NK-92 treated with Interleukin-12 subunit alpha and Interleukin-12 subunit beta, amount 100 ng/mL, for 24 hours (cell line): ENCODE data around the gene TXNIP.

Experiments
- DNase-seq: peaks from one replicate; lab custom pipeline; 2025; lab: John Stamatoyannopoulos, UW

The TXNIP gene

DNA sequence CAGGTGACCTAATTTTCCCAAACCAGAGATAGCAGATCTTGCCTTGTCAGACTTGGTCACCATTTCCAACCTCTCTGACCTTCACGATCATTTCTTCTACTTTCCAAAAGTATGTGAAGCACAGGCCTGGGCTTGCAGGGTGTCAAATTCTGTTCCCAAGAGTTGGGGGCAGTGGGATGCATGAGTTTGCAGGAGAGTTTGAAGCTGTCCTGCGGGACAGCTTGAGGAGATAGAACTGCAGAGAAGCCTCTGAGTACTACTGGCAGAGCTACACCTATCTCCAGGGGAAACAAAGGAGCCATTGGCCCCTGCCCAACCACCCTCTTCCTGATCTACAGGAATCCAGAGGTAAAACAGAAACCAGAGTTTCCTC is 11.3 kb downstream of the TXNIP start:
- no peak for DNase-seq

DNA sequence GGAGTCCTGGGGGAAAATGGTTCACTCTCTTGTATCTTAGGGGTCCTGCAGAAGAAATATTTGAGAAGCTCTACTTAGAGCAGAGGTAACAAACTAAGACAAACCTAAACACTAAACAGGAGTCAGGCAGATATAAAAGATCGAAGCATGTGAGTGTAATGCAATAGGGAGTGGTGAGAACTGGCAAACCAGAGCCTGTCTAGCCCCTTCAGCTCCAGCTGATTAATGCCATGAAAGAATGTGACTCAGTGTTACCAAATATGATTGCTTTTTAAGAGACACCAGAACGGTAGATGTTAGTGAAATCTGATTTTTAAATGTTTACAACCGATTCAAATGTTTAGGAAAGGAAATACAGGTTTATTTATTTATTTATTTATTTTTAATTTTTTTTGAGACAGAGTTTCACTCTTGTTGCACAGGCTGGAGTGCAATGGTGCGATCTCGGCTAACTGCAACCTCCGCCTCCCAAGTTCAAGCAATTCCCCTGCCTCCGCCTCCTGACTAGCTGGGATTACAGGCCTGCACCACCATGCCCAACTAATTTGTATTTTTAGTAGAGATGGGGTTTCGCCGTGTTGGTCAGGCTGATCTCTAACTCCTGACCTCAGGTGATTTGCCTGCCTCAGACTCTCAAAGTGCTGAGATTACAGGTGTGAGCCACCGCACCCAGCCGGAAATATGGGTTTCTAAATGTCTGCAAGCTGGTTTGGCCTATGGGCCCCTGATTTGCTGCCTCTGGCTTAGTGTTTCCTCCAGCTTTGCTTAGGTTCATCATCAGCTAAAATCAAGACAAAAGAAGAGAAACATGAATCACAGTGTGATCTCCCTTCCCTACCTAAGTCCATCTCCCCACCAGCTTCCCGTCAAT is 12.2 kb downstream of the TXNIP start:
- no peak for DNase-seq

DNA sequence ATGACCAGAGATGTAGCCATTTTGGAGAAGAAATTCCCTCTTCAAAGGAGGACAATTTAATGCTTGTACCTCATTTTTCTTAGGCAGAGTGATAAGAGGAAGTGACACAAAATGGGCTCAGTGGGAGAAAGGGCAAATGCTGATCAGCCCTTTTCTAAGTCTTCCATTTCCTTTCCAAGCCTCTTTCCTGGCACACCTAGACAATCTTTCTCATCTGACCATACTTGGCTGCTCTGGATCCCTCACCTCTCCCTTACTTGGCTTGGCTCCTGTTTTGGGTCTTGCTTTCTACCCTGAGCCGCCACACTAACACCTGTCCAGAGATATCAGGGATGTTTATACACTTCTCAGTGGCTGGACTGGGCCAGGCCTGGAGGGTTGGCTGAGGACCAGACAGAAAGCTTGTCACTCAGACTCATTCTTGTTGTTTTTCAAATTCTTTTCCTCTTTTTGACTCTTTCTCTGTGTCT is 13.1 kb downstream of the TXNIP start:
- DNase-seq = no peak

DNA sequence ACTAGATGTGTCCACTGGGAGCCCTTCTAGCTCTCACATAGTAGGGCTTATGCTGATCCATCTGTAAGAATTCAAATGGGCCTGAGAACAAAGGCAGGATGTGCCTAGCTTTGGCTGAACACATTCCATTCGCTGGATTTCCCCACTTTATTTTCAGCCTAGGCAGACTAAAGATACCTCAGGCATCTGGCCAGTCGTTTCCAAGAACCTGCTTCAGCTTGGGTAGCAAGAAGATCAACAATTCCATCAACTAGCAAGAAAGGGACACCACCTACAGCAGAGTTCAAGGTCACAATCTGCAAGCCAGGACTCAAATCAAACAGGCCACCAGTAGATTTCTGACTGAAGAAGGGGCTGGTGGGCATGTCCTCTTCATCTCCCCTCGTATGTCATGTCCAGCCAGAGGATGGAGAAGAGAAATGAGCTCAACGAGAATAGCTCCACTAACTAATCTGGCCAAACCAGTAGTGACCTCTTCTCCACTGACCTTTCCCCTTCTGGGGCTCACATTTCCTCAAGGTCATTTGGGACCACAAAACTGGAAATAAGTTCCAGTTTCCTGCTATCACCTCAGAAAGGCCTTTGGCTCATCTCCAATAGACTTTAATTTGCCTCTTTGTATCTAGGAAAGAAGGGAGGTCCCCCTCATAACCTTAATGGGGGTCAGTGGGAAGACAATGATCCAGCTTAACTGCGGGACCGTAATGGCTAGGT is 14.2 kb downstream of the TXNIP start:
- DNase-seq = no peak

DNA sequence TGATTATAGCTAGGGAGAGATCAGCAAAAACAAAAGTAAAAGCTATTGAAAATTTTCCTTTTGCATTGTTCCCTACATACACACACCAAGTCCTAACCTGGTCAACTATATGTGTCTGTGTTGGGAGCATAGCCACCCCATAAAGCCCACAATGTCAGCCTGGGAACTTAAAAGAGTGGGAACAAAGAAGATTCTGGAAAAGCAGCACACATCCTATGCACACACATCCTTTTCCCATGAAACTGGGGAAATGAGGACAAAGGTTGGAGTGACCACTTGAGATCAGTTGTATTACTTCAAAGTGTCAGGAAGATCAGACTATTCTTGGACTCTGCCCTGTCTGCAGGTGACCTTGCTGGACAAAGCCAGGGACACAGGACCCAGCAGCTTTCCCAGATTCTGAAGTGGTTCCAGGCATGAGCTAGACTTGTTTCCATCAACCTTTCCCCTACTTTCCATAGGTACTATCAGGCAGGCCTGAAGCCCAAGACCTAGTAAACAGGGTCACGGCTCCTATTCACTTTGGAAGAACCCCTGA is 15.9 kb downstream of the TXNIP start:
- no peak for DNase-seq

DNA sequence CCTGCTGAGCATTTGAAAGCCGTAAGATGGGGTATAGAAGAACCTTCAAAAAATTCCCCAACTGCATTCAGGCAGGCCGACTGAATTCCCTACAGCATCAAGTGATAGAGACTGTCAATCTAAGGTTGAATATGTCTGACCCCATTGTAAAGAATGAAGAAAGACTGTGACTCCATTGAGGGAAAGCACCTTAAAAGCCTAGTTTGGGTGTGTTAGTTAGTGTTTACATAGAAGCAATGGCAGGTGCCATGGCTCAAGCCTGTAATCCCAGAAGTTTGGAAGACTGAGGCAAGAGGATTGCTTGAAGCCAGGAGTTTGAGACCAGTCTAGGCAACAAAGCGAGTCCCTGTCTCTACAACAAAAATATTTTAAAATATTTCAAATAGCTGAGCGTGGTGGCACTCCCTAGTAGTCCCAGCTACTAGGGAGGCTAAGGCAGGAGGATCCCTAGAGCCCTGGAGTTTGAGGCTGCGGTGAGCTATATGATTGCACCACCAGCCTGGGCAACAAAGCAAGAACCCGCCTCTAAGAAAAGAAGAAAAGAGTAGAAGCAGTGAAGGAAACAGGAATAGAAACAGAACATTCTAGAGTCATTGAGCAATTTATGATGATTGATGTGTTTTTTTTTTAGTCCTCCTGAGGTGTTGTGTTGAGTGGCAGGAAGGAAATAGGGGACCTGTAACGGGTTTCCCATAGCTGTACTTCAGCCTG is 16.5 kb downstream of the TXNIP start:
- no peak for DNase-seq

DNA sequence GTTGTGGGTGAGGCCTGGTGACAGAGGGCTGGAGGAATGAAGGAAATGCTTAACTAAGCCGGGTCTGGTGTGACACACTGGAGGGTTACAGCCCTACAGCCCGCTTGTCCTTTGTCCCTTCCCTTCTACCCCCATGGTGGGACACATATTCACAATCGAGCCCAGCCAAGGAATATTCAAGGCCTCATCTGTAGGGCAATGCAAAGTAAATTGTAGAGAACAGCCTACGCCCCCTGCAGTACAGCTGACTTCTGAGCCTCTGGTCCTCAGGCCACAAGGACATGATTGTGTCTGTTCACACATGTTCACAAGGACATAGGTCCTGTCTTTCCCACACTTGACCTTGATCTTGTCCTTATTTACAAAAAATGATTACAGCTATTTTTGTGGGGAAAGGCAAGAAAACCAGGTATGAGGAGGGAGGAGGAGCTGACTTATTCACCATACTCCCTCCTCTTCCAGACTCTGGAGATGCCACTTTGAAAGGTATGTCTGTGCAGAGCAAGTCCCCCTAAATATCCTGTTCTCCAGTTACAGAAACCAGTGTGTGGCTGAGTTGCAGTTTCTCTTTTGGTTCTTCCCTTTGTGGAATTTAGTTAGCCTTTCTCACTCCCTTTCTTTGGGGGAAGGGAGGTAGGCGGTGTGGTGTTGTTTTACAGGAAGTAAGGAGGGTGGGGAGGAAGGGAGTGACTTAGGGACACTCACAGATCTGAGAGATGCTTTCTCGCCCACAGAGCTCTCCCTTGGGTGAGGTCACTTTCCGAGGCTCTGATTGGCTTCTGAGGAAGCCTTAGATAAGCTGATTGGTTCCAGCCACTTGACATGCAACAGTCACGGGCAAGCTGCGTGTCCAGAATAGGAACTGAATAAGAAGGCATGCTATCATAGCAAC is 17.3 kb downstream of the TXNIP start:
- peak; percentile 85 for DNase-seq

DNA sequence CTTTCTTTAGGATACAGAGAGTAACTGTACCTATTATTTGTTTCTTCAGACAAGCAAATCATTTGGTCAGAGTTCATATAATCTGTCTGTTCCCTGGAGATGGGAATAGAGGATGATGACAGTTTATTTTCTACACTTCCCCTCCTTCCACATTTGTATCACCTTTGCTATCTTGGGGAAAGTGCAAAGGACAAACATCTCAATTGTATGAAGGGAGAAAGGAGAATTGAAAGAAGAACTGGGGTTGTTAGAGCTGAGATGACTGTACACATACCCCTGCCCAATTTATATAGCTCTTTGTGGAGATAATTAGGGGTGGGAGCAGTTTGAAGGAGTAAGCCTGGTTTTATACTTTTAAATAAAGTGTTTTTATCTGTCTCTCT is 17.9 kb downstream of the TXNIP start:
- DNase-seq = no peak

DNA sequence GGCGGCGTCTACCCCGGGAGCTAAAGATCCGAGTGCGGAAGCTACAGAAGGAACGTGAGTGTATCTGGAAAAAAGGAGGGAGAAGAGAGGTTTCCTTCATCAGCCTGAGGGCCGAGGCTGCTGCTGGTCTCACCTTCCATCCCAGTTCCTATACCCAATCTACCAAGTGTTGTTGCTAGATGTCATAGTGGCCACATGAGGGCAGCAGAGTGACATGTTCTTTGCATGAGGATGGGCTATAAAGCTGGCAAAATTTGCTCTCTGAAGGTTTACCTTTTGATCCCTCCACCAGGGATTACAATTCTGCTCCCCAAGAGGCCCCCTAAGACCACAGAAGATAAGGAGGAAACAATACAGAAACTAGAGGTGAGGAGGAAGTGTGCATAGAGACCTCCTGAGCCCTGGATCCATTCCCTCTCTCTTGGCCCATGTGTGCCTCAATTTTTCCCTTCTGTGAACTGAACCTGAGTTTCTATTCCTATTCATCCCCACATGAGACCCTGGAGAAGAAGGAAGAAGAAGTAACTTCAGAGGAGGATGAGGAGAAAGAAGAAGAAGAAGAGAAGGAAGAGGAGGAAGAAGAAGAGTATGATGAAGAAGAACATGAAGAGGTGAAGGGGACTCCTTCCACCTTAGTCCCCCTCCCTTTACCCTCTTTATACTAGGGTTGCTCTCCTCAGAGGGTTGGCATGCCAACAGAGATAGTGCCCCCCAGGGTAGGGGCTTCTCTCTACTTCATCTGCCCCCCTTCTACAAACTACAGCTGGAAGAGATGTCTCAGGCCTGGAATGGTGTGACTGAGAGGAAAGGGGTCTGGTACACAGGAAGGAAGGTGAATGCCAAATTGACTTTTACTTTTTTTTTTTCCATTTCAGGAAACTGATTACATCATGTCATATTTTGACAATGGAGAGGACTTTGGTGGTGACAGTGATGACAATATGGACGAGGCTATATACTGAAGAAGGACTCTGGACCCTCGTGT is 18.6 kb downstream of the TXNIP start:
- DNase-seq = peak; percentile 58

DNA sequence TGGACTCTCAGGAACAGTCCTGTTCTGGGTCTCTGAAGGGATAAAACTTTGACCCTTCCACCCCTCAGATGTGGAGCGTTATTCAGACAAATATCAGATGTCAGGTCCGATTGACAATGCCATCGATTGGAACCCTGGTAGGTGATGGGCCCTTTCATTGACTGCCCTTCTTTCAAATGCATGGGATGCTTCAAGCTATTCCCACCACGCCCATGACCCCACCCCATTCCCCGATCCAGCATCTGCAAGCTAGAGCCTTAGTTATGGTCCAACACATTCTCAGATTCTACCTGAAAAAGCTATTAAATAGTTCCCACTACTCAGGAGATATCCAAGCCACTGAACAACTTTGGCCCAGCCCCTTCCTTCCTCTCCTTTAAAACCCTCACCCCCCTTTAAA is 19.4 kb downstream of the TXNIP start:
- DNase-seq = no peak

DNA sequence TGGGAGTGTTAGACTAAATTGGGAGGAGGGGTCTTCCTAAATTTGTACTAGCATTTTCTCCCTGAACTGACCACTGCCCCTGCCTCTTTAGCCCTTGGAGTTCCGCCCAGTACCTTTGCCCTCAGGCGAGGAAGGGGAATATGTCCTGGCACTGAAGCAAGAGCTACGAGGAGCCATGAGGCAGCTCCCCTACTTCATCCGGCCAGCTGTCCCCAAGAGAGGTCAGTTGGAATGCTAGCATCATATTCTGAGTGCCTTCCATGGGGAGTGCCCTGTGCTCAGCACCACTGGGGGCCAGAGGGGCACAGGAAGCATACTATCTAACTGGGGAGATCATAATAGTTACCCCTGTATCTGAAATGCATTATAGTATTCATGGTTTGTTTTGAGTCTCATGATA is 21.2 kb downstream of the TXNIP start:
- DNase-seq = no peak

DNA sequence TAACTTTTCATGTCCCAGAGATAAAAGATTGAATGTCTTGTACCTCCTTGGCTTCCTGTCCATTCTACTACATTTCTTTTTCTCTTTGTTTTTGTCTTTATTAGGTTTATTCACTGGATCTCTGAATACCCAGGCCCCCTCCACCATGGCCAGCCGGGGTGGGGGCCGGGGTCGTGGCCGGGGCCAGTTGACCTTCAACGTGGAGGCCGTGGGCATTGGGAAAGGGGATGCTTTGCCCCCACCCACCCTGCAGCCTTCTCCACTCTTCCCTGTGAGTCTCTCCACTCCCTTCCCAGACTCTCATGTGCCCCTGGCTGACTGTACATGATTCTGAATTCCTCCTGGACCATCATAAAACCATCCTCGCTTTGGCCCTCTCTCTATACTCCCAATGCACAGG is 21.7 kb downstream of the TXNIP start:
- DNase-seq = no peak

DNA sequence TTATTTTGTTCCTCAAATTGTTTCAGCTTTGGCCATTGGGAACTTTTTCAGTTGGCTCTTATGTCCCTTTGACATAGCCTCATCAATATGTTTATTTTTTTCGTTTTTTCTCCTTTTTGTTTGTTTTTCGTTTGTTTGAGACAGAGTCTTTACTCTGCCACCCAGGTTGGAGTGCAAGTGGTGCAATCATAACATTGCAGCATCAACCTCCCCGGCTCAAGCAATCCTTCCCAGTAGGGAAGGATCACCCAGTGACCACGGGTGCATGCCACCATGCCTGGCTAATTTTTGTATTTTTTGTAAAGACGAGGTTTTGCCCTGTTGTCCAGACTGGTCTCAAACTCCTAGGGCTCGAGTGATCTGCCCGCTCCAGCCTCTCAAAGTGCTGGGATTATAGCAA is 23.8 kb downstream of the TXNIP start:
- DNase-seq = no peak

DNA sequence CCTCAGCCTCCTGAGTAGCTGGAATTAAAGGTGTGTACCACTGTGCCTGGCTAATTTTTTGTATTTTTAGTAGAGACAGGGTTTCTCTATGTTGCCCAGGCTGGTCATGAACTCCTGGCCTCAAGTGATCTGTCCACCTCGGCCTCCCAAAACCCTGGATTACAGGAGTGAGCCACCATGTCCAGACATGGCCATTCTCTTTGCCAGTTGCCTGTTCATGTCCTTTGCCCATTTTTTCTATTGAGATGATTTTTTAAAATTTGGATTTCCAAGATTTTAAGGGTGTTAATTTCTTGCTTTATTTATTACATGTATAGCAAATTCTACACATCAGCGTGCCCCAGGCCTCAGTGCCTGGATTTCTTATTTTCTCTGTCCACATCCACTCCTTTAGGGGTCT is 29.1 kb downstream of the TXNIP start:
- DNase-seq = no peak

DNA sequence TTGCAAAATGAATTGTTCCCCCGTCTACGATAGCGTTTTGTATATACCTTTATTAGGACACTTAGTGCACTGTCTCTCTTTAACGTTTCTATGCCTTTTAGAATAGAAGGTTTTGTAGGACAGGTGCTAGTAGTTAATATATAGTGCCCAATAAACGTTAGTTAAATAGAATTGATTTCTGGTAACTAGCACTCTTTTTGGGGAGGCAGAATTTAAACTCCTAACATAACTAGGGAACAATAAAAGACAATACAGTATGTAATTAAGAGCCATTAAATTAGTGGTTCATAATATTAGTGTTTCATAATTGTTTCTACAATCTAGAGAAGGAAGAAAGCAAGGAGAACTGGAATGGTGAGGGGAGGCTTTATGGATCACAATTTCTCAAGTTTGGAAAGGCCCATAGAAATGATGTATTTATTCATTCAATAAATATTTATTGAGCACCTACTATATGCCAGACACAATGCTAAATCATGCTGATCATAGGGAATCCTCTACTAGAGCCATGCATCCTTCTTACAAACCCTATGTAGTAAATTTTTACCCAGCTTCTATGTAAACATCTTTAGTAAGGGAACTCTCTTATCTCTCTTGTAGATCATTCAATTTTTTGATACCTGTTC is 31.1 kb downstream of the TXNIP start:
- no peak for DNase-seq

DNA sequence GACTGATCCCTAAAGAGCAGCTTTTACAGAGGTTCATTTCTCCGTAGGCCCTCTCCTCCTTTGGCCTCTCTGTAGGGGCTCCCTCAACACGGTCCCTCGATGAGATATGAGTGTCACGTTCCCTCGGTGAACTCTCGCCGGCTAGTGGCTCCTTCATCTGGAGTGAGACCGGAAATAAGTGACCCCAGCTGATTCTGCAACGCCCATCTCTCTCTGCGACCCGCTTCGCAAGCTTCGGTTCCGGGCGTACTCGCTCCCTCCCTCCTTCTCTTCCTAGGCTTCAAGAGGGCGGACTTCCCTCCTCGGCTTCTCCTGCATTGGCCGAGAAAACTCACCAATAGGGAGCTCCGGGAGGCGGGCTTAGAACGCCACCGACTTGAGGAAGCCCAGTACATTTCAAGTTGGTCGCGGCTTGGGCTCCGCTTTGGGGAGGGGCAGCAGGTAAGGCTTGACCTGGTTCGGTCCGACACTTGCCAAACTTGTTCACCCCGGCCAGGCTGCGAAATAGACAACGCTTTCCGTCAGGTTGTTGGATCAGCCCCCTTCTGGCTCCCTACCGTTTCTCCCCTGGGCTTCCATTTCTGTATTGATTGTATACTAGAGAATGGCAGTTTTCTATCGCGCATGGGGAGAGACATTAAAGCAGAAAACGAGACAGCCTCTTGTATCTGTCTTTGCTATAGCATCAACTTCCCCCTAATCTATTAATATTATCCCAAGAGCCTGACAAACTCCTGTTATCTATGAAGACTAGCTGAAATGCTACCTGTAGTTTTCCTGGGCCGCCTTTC is 31.9 kb downstream of the TXNIP start, which contains the start of the genes ANKRD34A and POLR3GL:
TSS of gene ANKRD34A (minus strand) at position 248 of the 791 bp plus-strand sequence. CDS start 2,816 bp downstream, outside the sequence.
TSS of gene POLR3GL (plus strand) at position 363 of the 791 bp plus-strand sequence. CDS start 10,176 bp downstream, outside the sequence.
- peak; percentile 94 for DNase-seq

DNA sequence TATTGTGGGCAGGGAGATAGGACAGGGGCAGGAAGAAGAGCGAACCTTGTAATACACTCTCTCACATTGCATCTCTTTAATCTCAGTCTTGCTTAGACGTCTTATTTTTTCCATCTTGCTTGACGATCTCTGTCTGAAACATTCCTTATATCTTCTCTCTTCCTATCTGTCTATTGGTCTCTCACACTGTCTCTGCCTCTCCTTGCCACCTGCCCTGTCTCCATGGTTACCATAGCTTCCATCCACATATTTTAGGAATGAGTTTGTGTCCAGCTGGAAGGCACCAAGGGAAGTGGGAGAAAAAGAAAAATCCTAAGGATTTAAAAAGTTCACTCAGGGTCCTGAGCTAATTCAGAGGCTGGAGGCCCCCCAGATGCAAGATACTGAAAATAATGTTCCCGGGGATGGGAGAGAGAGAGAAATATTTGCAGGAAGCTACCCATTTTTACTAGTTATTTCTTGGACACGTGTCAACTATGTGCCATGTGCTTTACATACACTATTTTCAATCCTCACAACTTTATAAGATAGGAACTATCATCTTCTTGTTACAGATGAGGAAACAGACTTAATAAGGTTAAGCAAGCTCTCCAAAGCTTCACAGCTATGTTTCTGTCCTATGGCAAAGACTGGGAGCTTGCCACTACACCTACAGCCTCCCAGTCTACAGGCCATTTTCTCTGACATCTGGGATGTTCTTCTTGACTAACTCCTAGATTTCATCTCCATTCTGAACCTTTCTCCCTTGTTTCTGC is 32.9 kb downstream of the TXNIP start:
- DNase-seq = no peak
